ENCODE data around the gene SGPP2. TPM values are rescaled to one million over a fixed set of nuclear protein-coding genes. Genes with fewer than 3 reads are reported as not detected.

SGPP2 gene
- total RNA-seq, 3 donors from 2014 or later: 0.32 to 8.8 (median 1.3) TPM

DNA sequence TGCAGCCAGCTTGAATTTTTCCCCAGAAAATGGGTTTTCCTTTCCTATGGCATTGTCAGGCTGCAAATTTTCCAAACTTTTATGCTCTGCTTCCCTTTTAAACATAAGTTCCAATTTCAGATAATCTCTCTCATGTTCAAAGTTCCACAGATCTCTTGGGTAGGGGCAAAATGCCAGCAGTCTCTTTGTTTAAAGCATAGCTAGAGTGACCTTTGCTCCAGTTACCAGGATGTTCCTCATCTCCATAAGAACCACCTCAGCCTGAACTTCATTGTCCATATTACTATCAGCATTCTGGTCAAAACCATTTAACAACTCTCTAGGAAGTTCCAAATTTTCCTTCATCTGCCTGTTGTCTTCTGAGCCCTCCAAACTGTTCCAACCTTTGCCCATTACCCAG lies 68.3 kb downstream of the SGPP2 start:
- H3K27me3 ChIP-seq: no peaks in the 10 kb centered on the region
- no peak overlapping the region for H3K4me3 ChIP-seq
- H3K9me3 ChIP-seq: no peaks in the 10 kb centered on the region
- DNase-seq (ENCODE audit: low spot score in 2 of 2): no peak
- intact Hi-C loops (cut with DNase I; ENCODE audit: low total_unique reads): no loop called here
- H3K4me1 ChIP-seq: no peaks in the 10 kb centered on the region
- H3K27ac ChIP-seq: no peak overlapping the region
- H3K36me3 ChIP-seq: no peaks in the 10 kb centered on the region
- no peak for TF ChIP-seq POLR2AphosphoS5 (IDR thresholded peaks at IDR 0.05)
- TF ChIP-seq POLR2A (IDR thresholded peaks at IDR 0.05): no peak

DNA sequence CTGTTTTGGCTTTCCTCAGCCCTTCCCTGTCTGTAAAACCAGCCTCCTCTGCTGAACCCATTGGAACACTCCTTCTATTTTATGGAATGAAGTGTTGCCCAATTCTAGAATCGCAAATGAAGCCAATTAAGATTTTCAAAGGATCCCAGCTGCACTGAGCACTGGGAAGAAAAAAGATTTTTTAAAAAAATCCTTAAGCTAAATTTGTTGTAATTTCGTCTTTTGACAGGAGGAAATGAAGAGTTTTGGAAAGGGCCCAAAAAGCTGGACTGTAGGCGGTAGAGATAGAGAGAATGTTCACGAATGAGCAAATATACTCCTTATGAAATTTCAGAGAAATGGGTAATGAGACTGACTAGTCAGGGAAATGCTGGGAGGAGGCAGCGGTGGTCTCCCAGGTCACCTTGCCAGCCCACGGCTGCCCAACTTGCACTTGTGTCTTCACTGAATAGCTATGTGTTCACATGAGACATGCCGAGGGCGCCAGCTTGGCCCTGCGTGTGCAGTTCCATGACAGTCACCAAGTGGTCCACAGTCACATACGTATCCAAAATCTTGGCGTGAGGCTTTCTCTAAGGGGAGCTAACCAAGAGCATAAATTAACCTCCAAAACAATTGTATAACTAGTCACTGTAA lies 69.9 kb downstream of the SGPP2 start:
- DNase-seq (ENCODE audit: low spot score in 2 of 2): no peak
- Histone ChIP-seq H3K4me3 (no peak overlapping the region), H3K4me1 (no peaks in the 10 kb centered on the region), H3K9me3 (no peaks in the 10 kb centered on the region), H3K36me3 (no peaks in the 10 kb centered on the region), H3K27ac (no peak overlapping the region), H3K27me3 (no peaks in the 10 kb centered on the region)
- intact Hi-C loops (cut with DNase I; ENCODE audit: low total_unique reads): no loop called here
- TF ChIP-seq POLR2A (IDR thresholded peaks at IDR 0.05) (no peak), CTCF (IDR thresholded peaks at IDR 0.05) (no peak), POLR2AphosphoS5 (IDR thresholded peaks at IDR 0.05) (no peak)

- TF ChIP-seq POLR2A (IDR thresholded peaks at IDR 0.05): no peak
- no peak for TF ChIP-seq POLR2AphosphoS5 (IDR thresholded peaks at IDR 0.05)
- no peak for TF ChIP-seq CTCF (IDR thresholded peaks at IDR 0.05)
- Histone ChIP-seq H3K27ac (no peak overlapping the region), H3K27me3 (no peaks in the 10 kb centered on the region), H3K36me3 (no peaks in the 10 kb centered on the region), H3K4me3 (no peak overlapping the region), H3K4me1 (no peaks in the 10 kb centered on the region), H3K9me3 (no peaks in the 10 kb centered on the region)
- no peak for DNase-seq (ENCODE audit: low spot score in 2 of 2)
- intact Hi-C loops (cut with DNase I; ENCODE audit: low total_unique reads): no loop called here
Observed at GRCh38 chr2:222495388-222495787, 71.0 kb downstream of the SGPP2 start.

DNA sequence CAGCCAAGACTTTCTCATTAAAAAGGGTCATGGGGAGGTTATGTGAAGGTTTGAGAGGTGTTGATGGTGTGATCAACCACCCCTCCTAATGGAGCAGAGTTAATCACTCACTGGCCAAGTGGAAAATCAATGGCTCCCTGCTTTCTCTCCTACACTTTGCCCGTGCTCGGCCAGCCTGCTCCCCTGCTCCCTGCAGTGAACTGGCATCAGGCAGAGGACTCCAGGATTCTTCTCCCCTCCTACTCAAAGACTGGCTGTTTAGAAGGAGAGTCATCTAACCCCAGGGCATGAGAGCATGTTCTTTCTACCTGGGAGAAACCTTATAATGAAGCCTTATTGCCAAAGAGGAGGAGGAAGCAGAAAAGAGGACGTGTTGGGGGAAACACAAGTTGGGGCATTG lies 74.9 kb downstream of the SGPP2 start:
- H3K4me1 ChIP-seq: no peaks in the 10 kb centered on the region
- H3K9me3 ChIP-seq: no peaks in the 10 kb centered on the region
- no peaks in the 10 kb centered on the region for H3K27me3 ChIP-seq
- no peak overlapping the region for H3K27ac ChIP-seq
- TF ChIP-seq POLR2AphosphoS5 (IDR thresholded peaks at IDR 0.05) (no peak), CTCF (IDR thresholded peaks at IDR 0.05) (no peak), POLR2A (IDR thresholded peaks at IDR 0.05) (no peak)
- no peak overlapping the region for H3K4me3 ChIP-seq
- H3K36me3 ChIP-seq: no peaks in the 10 kb centered on the region
- intact Hi-C loops (cut with DNase I; ENCODE audit: low total_unique reads): no loop called here
- no peak for DNase-seq (ENCODE audit: low spot score in 2 of 2)

DNA sequence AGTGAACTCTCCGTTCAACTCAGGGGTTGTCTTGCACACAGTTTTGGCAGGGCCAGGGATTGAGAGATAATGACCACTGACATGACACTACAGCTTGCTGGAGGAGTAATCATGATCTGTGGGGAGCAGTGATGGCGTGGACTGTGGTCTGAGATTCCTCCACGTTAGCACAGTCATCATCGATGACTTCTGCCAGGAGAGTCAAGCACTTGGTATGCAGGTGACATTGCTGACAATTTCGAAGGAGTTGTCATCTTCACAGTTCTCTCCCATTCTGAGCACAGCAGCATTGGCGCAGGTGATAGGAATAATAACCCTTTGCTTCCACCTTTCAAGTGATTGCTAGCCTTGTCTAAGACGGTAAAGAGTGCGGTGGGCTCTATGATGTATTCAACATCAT lies 79.8 kb downstream of the SGPP2 start:
- Histone ChIP-seq H3K4me3 (no peak overlapping the region), H3K27ac (no peak overlapping the region), H3K27me3 (no peaks in the 10 kb centered on the region), H3K36me3 (no peaks in the 10 kb centered on the region), H3K9me3 (no peaks in the 10 kb centered on the region), H3K4me1 (no peaks in the 10 kb centered on the region)
- TF ChIP-seq POLR2A (IDR thresholded peaks at IDR 0.05) (no peak), POLR2AphosphoS5 (IDR thresholded peaks at IDR 0.05) (no peak), CTCF (IDR thresholded peaks at IDR 0.05) (no peak)
- no peak for DNase-seq (ENCODE audit: low spot score in 2 of 2)
- intact Hi-C loops (cut with DNase I; ENCODE audit: low total_unique reads): no loop called here
